HUES6 (cell line): ENCODE data around the gene ELMO2.

ENCODE experiments used
- H3K27ac ChIP-seq: 2 replicates; pipeline ENCODE4 v1.7.0; 2013; ENCODE audit warnings: low read depth, mild to moderate bottlenecking, low read length, inconsistent platforms
- H3K27me3 ChIP-seq: 2 replicates; pipeline ENCODE4 v1.6.1; 2013; ENCODE audit warnings: low read length; ENCODE audit not compliant: control insufficient read depth, insufficient read depth
- H3K36me3 ChIP-seq: 2 replicates; pipeline ENCODE4 v1.6.1; 2013; ENCODE audit warnings: low read length; ENCODE audit not compliant: control insufficient read depth, insufficient read depth
- H3K4me1 ChIP-seq: 2 replicates; pipeline ENCODE4 v1.6.1; 2013; ENCODE audit warnings: low read length; ENCODE audit not compliant: control insufficient read depth, insufficient read depth
- H3K4me3 ChIP-seq: 2 replicates; pipeline ENCODE4 v1.5.1; 2013; ENCODE audit warnings: low read depth, low read length
- H3K9ac ChIP-seq: one replicate; pipeline ENCODE4 v1.6.1; 2013; ENCODE audit warnings: mild to moderate bottlenecking, low read length
- H3K9me3 ChIP-seq: 2 replicates; pipeline ENCODE4 v1.6.1; 2013; ENCODE audit warnings: low read depth, low read length; ENCODE audit not compliant: control insufficient read depth, insufficient read depth

Gene ELMO2

GRCh38 chr20:46330072-46330763 lies 76.2 kb downstream of the ELMO2 start:
- H3K4me3 ChIP-seq = no peak overlapping the region
- H3K4me1 ChIP-seq = peaks cover 18% of the 10 kb centered on the region; the same call in 1 of the 2 replicates
- H3K36me3 ChIP-seq = no peaks in the 10 kb centered on the region
- H3K9ac ChIP-seq = no peak overlapping the region
- no peak overlapping the region for H3K27ac ChIP-seq
- no peaks in the 10 kb centered on the region; the same call in 1 of the 2 replicates for H3K27me3 ChIP-seq
- no peaks in the 10 kb centered on the region for H3K9me3 ChIP-seq

- Histone ChIP-seq H3K4me1 (peaks cover 10% of the 10 kb centered on the region; the same call in 1 of the 2 replicates), H3K27me3 (peaks cover 4% of the 10 kb centered on the region; the same call in 1 of the 2 replicates)
Measured at GRCh38 chr20:46328200-46328882, 78.1 kb downstream of the ELMO2 start.

GRCh38 chr20:46327557-46327956 lies 78.9 kb downstream of the ELMO2 start:
- no peak overlapping the region for H3K27ac ChIP-seq
- no peaks in the 10 kb centered on the region for H3K36me3 ChIP-seq
- H3K27me3 ChIP-seq = peaks cover 4% of the 10 kb centered on the region; the same call in 1 of the 2 replicates
- H3K4me3 ChIP-seq = no peak overlapping the region
- H3K9ac ChIP-seq = no peak overlapping the region
- peaks cover 6% of the 10 kb centered on the region; the same call in 1 of the 2 replicates for H3K4me1 ChIP-seq
- no peaks in the 10 kb centered on the region for H3K9me3 ChIP-seq

More at GRCh38 chr20:46328200-46328882, 78.1 kb downstream of the ELMO2 start:
- Histone ChIP-seq H3K9ac (no peak overlapping the region), H3K9me3 (no peaks in the 10 kb centered on the region), H3K27ac (no peak overlapping the region), H3K36me3 (no peaks in the 10 kb centered on the region), H3K4me3 (no peak overlapping the region)

- H3K4me3 ChIP-seq = no peak overlapping the region
- no peaks in the 10 kb centered on the region for H3K9me3 ChIP-seq
- no peak overlapping the region for H3K9ac ChIP-seq
- no peak overlapping the region for H3K27ac ChIP-seq
- no peaks in the 10 kb centered on the region; the same call in 1 of the 2 replicates for H3K4me1 ChIP-seq
- peaks cover 11% of the 10 kb centered on the region; the same call in 1 of the 2 replicates for H3K27me3 ChIP-seq
- no peaks in the 10 kb centered on the region for H3K36me3 ChIP-seq
Measured at GRCh38 chr20:46325789-46326188, 80.6 kb downstream of the ELMO2 start.

- Histone ChIP-seq H3K9me3 (no peaks in the 10 kb centered on the region), H3K27ac (no peak overlapping the region), H3K36me3 (no peaks in the 10 kb centered on the region), H3K4me3 (no peak overlapping the region), H3K9ac (no peak overlapping the region), H3K4me1 (no peaks in the 10 kb centered on the region; the same call in 1 of the 2 replicates), H3K27me3 (peaks cover 12% of the 10 kb centered on the region; the same call in 1 of the 2 replicates)
Measured at GRCh38 chr20:46324960-46325703, 81.3 kb downstream of the ELMO2 start.

- Histone ChIP-seq H3K9me3 (no peaks in the 10 kb centered on the region), H3K4me1 (no peaks in the 10 kb centered on the region; the same call in 1 of the 2 replicates), H3K4me3 (no peak overlapping the region), H3K27me3 (peaks cover 17% of the 10 kb centered on the region; the same call in 1 of the 2 replicates), H3K36me3 (no peaks in the 10 kb centered on the region), H3K9ac (no peak overlapping the region), H3K27ac (no peak overlapping the region)
Measured at GRCh38 chr20:46324379-46324778, 82.0 kb downstream of the ELMO2 start.

GRCh38 chr20:46323557-46323956 lies 82.9 kb downstream of the ELMO2 start:
- Histone ChIP-seq H3K9me3 (no peaks in the 10 kb centered on the region), H3K9ac (no peak overlapping the region), H3K36me3 (no peaks in the 10 kb centered on the region), H3K4me1 (no peaks in the 10 kb centered on the region; the same call in 1 of the 2 replicates), H3K27me3 (peaks cover 21% of the 10 kb centered on the region; the same call in 1 of the 2 replicates), H3K27ac (no peak overlapping the region), H3K4me3 (no peak overlapping the region)

GRCh38 chr20:46322641-46323040 lies 83.8 kb downstream of the ELMO2 start:
- Histone ChIP-seq H3K36me3 (no peaks in the 10 kb centered on the region), H3K4me1 (no peaks in the 10 kb centered on the region), H3K9ac (no peak overlapping the region), H3K4me3 (no peak overlapping the region), H3K9me3 (no peaks in the 10 kb centered on the region), H3K27me3 (peaks cover 25% of the 10 kb centered on the region; the same call in 1 of the 2 replicates), H3K27ac (no peak overlapping the region)

GRCh38 chr20:46317685-46318177 lies 88.7 kb downstream of the ELMO2 start:
- Histone ChIP-seq H3K4me3 (no peak overlapping the region), H3K27ac (no peak overlapping the region), H3K36me3 (no peaks in the 10 kb centered on the region), H3K27me3 (peaks cover 58% of the 10 kb centered on the region), H3K9me3 (no peaks in the 10 kb centered on the region), H3K9ac (no peak overlapping the region), H3K4me1 (no peaks in the 10 kb centered on the region)

- Histone ChIP-seq H3K9me3 (no peaks in the 10 kb centered on the region), H3K4me3 (no peak overlapping the region), H3K36me3 (no peaks in the 10 kb centered on the region), H3K9ac (no peak overlapping the region), H3K27ac (no peak overlapping the region), H3K4me1 (0 out of 2 replicates have a peak, but pooled peaks cover under 1% of the 10 kb centered on the region), H3K27me3 (peaks cover 64% of the 10 kb centered on the region)
Measured at GRCh38 chr20:46316984-46317684, 89.3 kb downstream of the ELMO2 start.
